Measurements from ENCODE around the gene SCRG1.

- TF ChIP-seq CTCF (IDR thresholded peaks at IDR 0.05) = no peak
- no peak for TF ChIP-seq POLR2A (IDR thresholded peaks at IDR 0.05)
These were observed 7.1 kb upstream of the SCRG1 start for GRCh38 chr4:173405840-173406606.

All from uterus (tissue), 2 donors.